Fibroblast of lung (primary cell): Measurements from ENCODE around the gene SEC14L1. TPM values are rescaled to one million over a fixed set of nuclear protein-coding genes. Genes with fewer than 3 reads are reported as not detected.

Experiments used
- DNase-seq, 2 donors: peaks; one replicate each; pipeline versions ENCODE4 v3.0.0 to v3.0.0-alpha.2; 2010; ENCODE audit warnings: low read depth in 2 of 2
- H2AFZ ChIP-seq: 2 replicates; pipeline ENCODE4 v1.5.1; 2012; ENCODE audit warnings: low read length, control low read depth, inconsistent platforms
- H3K27ac ChIP-seq: 2 replicates; pipeline ENCODE4 v1.5.1; 2011; ENCODE audit warnings: low read length, control low read depth; ENCODE audit not compliant: insufficient read depth
- H3K27me3 ChIP-seq: 2 replicates; pipeline ENCODE4 v1.5.1; 2011; ENCODE audit warnings: mild to moderate bottlenecking, low read length; ENCODE audit not compliant: control insufficient read depth, insufficient read depth
- H3K36me3 ChIP-seq: 2 replicates; pipeline ENCODE4 v1.5.1; 2011; ENCODE audit warnings: low read length; ENCODE audit not compliant: control insufficient read depth, insufficient read depth
- H3K4me1 ChIP-seq: 2 replicates; pipeline ENCODE4 v1.5.1; 2011; ENCODE audit warnings: low read length; ENCODE audit not compliant: control insufficient read depth, insufficient read depth; ENCODE audit errors: extremely low read depth
- H3K4me2 ChIP-seq: 2 replicates; pipeline ENCODE4 v1.5.1; 2011; ENCODE audit warnings: low read length, control low read depth; ENCODE audit not compliant: insufficient read depth; ENCODE audit errors: extremely low read depth
- H3K4me3 ChIP-seq, 4 experiments: fragments of 200-600 bp in 1 of 4; sonication (generic) in 1 of 4; replicated peaks in 1 of 4; 2 replicates each; pipeline ENCODE4 v1.5.1; 2011 to 2016; ENCODE audit warnings: low read length in 4 of 4, low read depth in 3 of 4, mild to moderate bottlenecking in 3 of 4, control low read depth in 2 of 4, inconsistent platforms in 1 of 4, mixed read lengths in 1 of 4; ENCODE audit not compliant: insufficient read depth in 1 of 4; ENCODE audit errors: control extremely low read depth in 1 of 4
- H3K79me2 ChIP-seq: 2 replicates; pipeline ENCODE4 v1.5.1; 2012; ENCODE audit warnings: mild to moderate bottlenecking, low read length, inconsistent platforms; ENCODE audit not compliant: control insufficient read depth, insufficient read depth
- H3K9ac ChIP-seq: 2 replicates; pipeline ENCODE4 v1.5.1; 2011; ENCODE audit warnings: mild to moderate bottlenecking, low read length, control low read depth; ENCODE audit not compliant: insufficient read depth
- H3K9me3 ChIP-seq: 2 replicates; pipeline ENCODE4 v1.5.1; 2012; ENCODE audit warnings: low read depth, low read length; ENCODE audit not compliant: control insufficient read depth, insufficient read depth
- H4K20me1 ChIP-seq: 2 replicates; pipeline ENCODE4 v1.5.1; 2011; ENCODE audit warnings: low read length; ENCODE audit not compliant: control insufficient read depth, insufficient read depth; ENCODE audit errors: extremely low read depth
- CTCF ChIP-seq, 2 donors: IDR thresholded peaks in 1 of 2; conservative IDR thresholded peaks in 1 of 2; 1 replicate in 1 of 2; 2 replicates in 1 of 2; pipeline ENCODE4 v1.5.1; 2011 to 2012; ENCODE audit warnings: low read length in 2 of 2, control low read depth in 1 of 2, inconsistent platforms in 1 of 2, low read depth in 1 of 2, mild to moderate bottlenecking in 1 of 2
- EZH2 ChIP-seq: IDR thresholded peaks from 2 replicates; pipeline ENCODE4 v1.5.1; 2012; ENCODE audit warnings: low read length, control low read depth, mild to moderate bottlenecking; ENCODE audit errors: missing control alignments
- polyA plus RNA-seq, 2 donors: library from polyadenylated mRNA; depleted of rRNA in 1 of 2; stranded (reverse) in 1 of 2; unstranded in 1 of 2; fragments of >200 nt; gene quantifications; 2 replicates each; pipeline ENCODE4 v1.2.1, GENCODE V29; 2011 to 2012; ENCODE audit warnings: missing spikeins in 1 of 2
- total RNA-seq: library from RNA; depleted of rRNA; stranded (reverse); fragments of >200 nt; gene quantifications from 2 replicates; pipeline ENCODE4 v1.2.1, GENCODE V29; 2014

SEC14L1 gene
- total and polyA plus RNA-seq, 2 donors (not counting 1 experiment from before 2014, with no cell fraction given) = 21.1 to 32.9 TPM

- peaks cover 45% of the 10 kb centered on the region for H3K36me3 ChIP-seq
- TF ChIP-seq EZH2 (no peak), CTCF (conservative IDR thresholded peaks at IDR 0.05 in 1 of 2, IDR thresholded peaks at IDR 0.05 in 1 of 2; ENCODE audit: low read depth in 1 of 2, low read length in 2 of 2) (peak; percentile 36 to 47)
- no peak overlapping the region for H3K27ac ChIP-seq
These were observed 67.5 kb downstream of the SEC14L1 start for GRCh38 chr17:77208217-77208808.

DNA sequence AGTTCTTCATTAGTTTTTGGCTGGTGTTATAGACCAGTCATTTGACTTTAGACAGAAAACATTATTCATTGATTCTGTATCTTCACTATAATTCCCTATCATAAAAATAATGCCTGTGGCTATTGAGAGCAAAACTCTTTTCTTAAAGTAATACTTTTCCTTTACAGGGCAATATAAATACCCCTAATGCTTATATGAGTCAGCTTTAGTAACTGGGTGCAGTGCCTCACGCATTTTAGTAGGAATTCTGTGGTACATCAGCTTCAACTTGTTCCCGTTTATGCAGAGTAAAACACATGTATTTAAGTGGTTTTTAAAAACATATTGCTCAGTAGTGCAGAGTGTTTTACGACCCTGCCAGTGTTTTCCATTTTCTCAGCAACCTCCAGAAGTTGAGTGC is 68.1 kb downstream of the SEC14L1 start:
- no peak overlapping the region for H3K9ac ChIP-seq
- peaks cover 2% of the 10 kb centered on the region for H3K4me1 ChIP-seq
- no peak for DNase-seq
- peaks cover 51% of the 10 kb centered on the region for H3K36me3 ChIP-seq
- no peak overlapping the region for H3K4me2 ChIP-seq
- TF ChIP-seq CTCF (conservative IDR thresholded peaks at IDR 0.05 in 1 of 2, IDR thresholded peaks at IDR 0.05 in 1 of 2; ENCODE audit: low read depth in 1 of 2, low read length in 2 of 2) = no peak
- no peak for TF ChIP-seq EZH2
- no peak overlapping the region for H2AFZ ChIP-seq
- no peaks in the 10 kb centered on the region for H3K9me3 ChIP-seq
- no peaks in the 10 kb centered on the region for H3K79me2 ChIP-seq
- no peak overlapping the region for H3K27ac ChIP-seq
- H4K20me1 ChIP-seq = no peaks in the 10 kb centered on the region
- no peak overlapping the region for H3K4me3 ChIP-seq
- no peaks in the 10 kb centered on the region for H3K27me3 ChIP-seq

More at GRCh38 chr17:77208217-77208808, 67.5 kb downstream of the SEC14L1 start:
- peaks cover 2% of the 10 kb centered on the region for H3K4me1 ChIP-seq
- no peak overlapping the region for H2AFZ ChIP-seq
- no peaks in the 10 kb centered on the region for H3K9me3 ChIP-seq
- H3K4me3 ChIP-seq = no peak overlapping the region
- H3K79me2 ChIP-seq = no peaks in the 10 kb centered on the region
- no peak overlapping the region for H3K9ac ChIP-seq
- H3K4me2 ChIP-seq = no peak overlapping the region
- H3K27me3 ChIP-seq = no peaks in the 10 kb centered on the region
- peak; percentile 42 to 61 for DNase-seq
- H4K20me1 ChIP-seq = no peaks in the 10 kb centered on the region

- no peak for DNase-seq
These were observed 68.6 kb downstream of the SEC14L1 start for GRCh38 chr17:77209330-77209748.

More at GRCh38 chr17:77209330-77209748, 68.6 kb downstream of the SEC14L1 start:
- H3K27me3 ChIP-seq = no peaks in the 10 kb centered on the region
- H3K36me3 ChIP-seq = peaks cover 51% of the 10 kb centered on the region
- no peaks in the 10 kb centered on the region for H4K20me1 ChIP-seq
- no peak overlapping the region for H3K4me3 ChIP-seq
- H3K4me2 ChIP-seq = no peak overlapping the region
- no peaks in the 10 kb centered on the region for H3K79me2 ChIP-seq
- no peak overlapping the region for H2AFZ ChIP-seq
- H3K9me3 ChIP-seq = no peaks in the 10 kb centered on the region
- H3K27ac ChIP-seq = no peak overlapping the region
- H3K9ac ChIP-seq = no peak overlapping the region
- TF ChIP-seq EZH2 (no peak), CTCF (conservative IDR thresholded peaks at IDR 0.05 in 1 of 2, IDR thresholded peaks at IDR 0.05 in 1 of 2; ENCODE audit: low read depth in 1 of 2, low read length in 2 of 2) (no peak)
- H3K4me1 ChIP-seq = peaks cover 2% of the 10 kb centered on the region
